ENCODE results near the gene LEF1.
A peak's percentile ranks its signal among the peaks of the same experiment; 100 is the strongest.

Gene LEF1

DNA sequence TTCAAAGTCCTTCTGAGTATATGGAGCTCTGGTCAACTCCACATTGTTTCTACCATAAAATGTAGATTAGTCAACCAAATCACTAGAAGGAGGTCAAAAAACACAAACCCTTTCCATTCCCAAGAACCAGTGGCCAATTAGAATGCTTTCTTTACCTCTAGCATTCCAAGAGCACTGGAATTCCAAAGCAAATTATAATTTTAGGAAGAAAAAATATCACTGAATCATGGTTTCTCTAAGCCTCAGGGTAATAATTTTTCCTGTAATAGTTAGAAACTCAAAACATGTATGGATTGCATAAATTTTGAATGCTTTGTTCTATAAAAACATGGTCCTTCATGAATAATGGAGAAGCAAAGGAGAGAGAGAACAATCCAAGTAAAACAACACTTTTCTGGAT, 39.5 kb downstream of the LEF1 start:
- H3K4me1 ChIP-seq (ENCODE audit: low read depth, poor library complexity, severe bottlenecking): no peaks in the 10 kb centered on the region
- H4K20me1 ChIP-seq (ENCODE audit: insufficient read depth): no peaks in the 10 kb centered on the region
- H3K79me2 ChIP-seq (ENCODE audit: insufficient read depth, low read depth): no peaks in the 10 kb centered on the region
- no peaks in the 10 kb centered on the region for H3K27me3 ChIP-seq (ENCODE audit: insufficient read depth, low read depth)
- H3K9ac ChIP-seq: no peak overlapping the region
- no peak overlapping the region for H2AFZ ChIP-seq (ENCODE audit: low read depth)
- no peak overlapping the region for H3K4me3 ChIP-seq (IDR thresholded peaks at IDR 0.05; ENCODE audit: insufficient read depth, low read depth, low read length)
- H3K4me2 ChIP-seq: no peak overlapping the region
- no peak for TF ChIP-seq CTCF (conservative IDR thresholded peaks at IDR 0.05; ENCODE audit: low read depth, low read length)
- no peak overlapping the region for H3K27ac ChIP-seq
- H3K36me3 ChIP-seq (ENCODE audit: insufficient read depth): no peaks in the 10 kb centered on the region

DNA sequence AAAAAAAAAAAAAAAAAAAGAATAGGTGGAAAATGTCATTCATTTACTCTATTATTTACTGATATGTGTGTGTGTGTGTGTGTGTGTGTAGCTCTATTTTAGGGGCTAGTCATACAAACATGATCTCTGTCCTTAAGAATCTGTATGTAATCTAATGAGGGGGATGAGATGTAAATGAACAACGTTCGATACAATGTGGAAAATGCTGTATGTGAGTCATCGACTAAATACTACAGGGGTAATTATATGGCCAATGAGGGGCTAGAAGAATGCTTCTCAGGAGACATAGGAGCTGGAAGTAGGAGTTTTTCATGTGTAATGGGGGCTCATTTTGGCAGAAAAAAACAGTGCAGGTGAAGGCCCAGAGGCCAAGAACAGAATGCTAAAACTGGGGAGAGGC, 41.9 kb downstream of the LEF1 start:
- Histone ChIP-seq H3K27ac (no peak overlapping the region), H3K79me2 (ENCODE audit: insufficient read depth, low read depth) (no peaks in the 10 kb centered on the region), H3K4me1 (ENCODE audit: low read depth, poor library complexity, severe bottlenecking) (no peaks in the 10 kb centered on the region), H3K36me3 (ENCODE audit: insufficient read depth) (no peaks in the 10 kb centered on the region), H3K4me3 (IDR thresholded peaks at IDR 0.05; ENCODE audit: insufficient read depth, low read depth, low read length) (no peak overlapping the region), H2AFZ (ENCODE audit: low read depth) (no peak overlapping the region), H4K20me1 (ENCODE audit: insufficient read depth) (no peaks in the 10 kb centered on the region), H3K27me3 (ENCODE audit: insufficient read depth, low read depth) (no peaks in the 10 kb centered on the region), H3K4me2 (no peak overlapping the region), H3K9ac (no peak overlapping the region)
- TF ChIP-seq CTCF (conservative IDR thresholded peaks at IDR 0.05; ENCODE audit: low read depth, low read length): no peak

DNA sequence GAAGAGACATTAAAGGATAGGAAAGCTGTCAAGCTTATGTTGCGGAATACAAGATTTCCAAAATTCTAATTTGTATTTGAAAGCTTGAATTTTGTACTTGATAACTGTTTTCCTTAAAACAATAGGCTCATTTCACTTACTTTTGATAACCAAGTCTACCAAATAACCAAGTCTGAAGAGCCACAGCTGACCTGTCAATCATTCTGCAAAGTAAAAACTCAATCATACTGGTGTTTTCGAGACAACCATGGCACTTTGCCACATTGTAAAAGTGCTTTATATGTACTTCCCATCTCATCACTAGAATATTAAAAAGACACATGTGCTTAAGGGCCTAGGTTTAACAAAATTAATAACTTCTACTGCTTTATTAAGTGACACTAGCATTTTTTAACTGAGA, 47.9 kb downstream of the LEF1 start:
- Histone ChIP-seq H4K20me1 (ENCODE audit: insufficient read depth) (no peaks in the 10 kb centered on the region), H3K9ac (no peak overlapping the region), H3K27ac (no peak overlapping the region), H2AFZ (ENCODE audit: low read depth) (no peak overlapping the region), H3K27me3 (ENCODE audit: insufficient read depth, low read depth) (no peaks in the 10 kb centered on the region), H3K4me1 (ENCODE audit: low read depth, poor library complexity, severe bottlenecking) (peaks cover 48% of the 10 kb centered on the region), H3K79me2 (ENCODE audit: insufficient read depth, low read depth) (no peaks in the 10 kb centered on the region), H3K4me3 (IDR thresholded peaks at IDR 0.05; ENCODE audit: insufficient read depth, low read depth, low read length) (no peak overlapping the region), H3K36me3 (ENCODE audit: insufficient read depth) (no peaks in the 10 kb centered on the region), H3K4me2 (no peak overlapping the region)
- no peak for TF ChIP-seq CTCF (conservative IDR thresholded peaks at IDR 0.05; ENCODE audit: low read depth, low read length)

DNA sequence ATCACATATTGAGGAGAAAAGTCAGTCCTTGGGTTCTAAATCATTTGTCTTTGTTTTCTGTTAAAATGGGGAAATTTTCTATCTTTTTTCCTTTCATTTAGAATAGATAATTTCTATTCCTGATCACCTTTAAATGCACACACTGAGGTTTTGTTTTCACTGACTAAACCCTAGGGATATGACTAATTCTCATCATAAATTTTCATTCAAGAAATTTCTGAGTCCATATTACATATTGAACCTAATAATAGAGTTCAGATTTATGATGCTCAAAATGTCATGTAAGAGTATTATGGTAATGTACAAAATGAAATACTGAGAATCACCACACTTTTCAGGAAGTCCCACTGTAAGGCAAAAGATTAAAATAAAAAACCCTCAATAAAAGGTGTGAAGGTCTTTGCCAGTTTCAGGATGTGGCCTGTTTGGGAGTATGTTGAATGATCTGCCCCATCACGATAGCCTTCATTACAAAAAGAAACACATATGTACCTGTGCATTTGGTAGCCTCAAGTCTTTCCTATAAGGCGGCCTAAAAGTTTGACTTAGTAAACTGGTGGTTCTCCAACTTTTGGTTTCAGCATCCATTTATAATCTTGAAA, 49.4 kb downstream of the LEF1 start:
- H3K36me3 ChIP-seq (ENCODE audit: insufficient read depth): no peaks in the 10 kb centered on the region
- TF ChIP-seq CTCF (conservative IDR thresholded peaks at IDR 0.05; ENCODE audit: low read depth, low read length): no peak
- no peaks in the 10 kb centered on the region for H3K79me2 ChIP-seq (ENCODE audit: insufficient read depth, low read depth)
- no peaks in the 10 kb centered on the region for H4K20me1 ChIP-seq (ENCODE audit: insufficient read depth)
- no peaks in the 10 kb centered on the region for H3K27me3 ChIP-seq (ENCODE audit: insufficient read depth, low read depth)
- no peak overlapping the region for H3K4me3 ChIP-seq (IDR thresholded peaks at IDR 0.05; ENCODE audit: insufficient read depth, low read depth, low read length)
- no peak overlapping the region for H3K9ac ChIP-seq
- peaks cover 49% of the 10 kb centered on the region for H3K4me1 ChIP-seq (ENCODE audit: low read depth, poor library complexity, severe bottlenecking)
- H2AFZ ChIP-seq (ENCODE audit: low read depth): no peak overlapping the region
- H3K27ac ChIP-seq: peak overlapping the region; percentile 16; the same call in 1 of the 2 replicates
- peak overlapping the region; percentile 42 for H3K4me2 ChIP-seq

Data from KMS-11 (cell line).